Activated CD4-positive, alpha-beta T cell treated with anti-CD3 and anti-CD28 coated beads, Interleukin-2, amount 10 ng/mL, durations not matched to agents 24 days and 14 days (primary cell): ENCODE data around the gene COL18A1. TPM values are rescaled to one million over a fixed set of nuclear protein-coding genes. Genes with fewer than 3 reads are reported as not detected.
A peak's percentile ranks its signal among the peaks of the same experiment; 100 is the strongest.

Source experiments
- DNase-seq: peaks from one replicate; pipeline ENCODE4 v3.0.0; 2022
- H3K27ac Mint-ChIP-seq: one replicate; pipeline ENCODE4 v1.8.0; 2022; ENCODE audit warnings: mild to moderate bottlenecking, mixed read lengths
- H3K27me3 Mint-ChIP-seq: one replicate; pipeline ENCODE4 v1.8.0; 2022; ENCODE audit warnings: mixed read lengths
- H3K36me3 Mint-ChIP-seq: one replicate; pipeline ENCODE4 v1.8.0; 2022; ENCODE audit warnings: low read depth, mild to moderate bottlenecking, mixed read lengths
- H3K4me1 Mint-ChIP-seq: one replicate; pipeline ENCODE4 v1.8.0; 2021; ENCODE audit warnings: mixed read lengths
- H3K4me3 Mint-ChIP-seq: one replicate; pipeline ENCODE4 v1.8.0; 2022; ENCODE audit warnings: mild to moderate bottlenecking, moderate library complexity, mixed read lengths
- H3K9me3 Mint-ChIP-seq: one replicate; pipeline ENCODE4 v1.8.0; 2021; ENCODE audit warnings: mixed read lengths
- intact Hi-C: fragments of 100-400 bp; cut with micrococcal nuclease; formaldehyde crosslinking; loops from one replicate; pipeline ENCODE4 v1.15.1; 2023
- total RNA-seq: library from RNA; stranded (reverse); gene quantifications from 2 replicates; pipeline ENCODE4 v1.2.3, GENCODE V29; 2022

Gene COL18A1
- total RNA-seq, 1 donor from 2014 or later, result 3.2 TPM

DNA sequence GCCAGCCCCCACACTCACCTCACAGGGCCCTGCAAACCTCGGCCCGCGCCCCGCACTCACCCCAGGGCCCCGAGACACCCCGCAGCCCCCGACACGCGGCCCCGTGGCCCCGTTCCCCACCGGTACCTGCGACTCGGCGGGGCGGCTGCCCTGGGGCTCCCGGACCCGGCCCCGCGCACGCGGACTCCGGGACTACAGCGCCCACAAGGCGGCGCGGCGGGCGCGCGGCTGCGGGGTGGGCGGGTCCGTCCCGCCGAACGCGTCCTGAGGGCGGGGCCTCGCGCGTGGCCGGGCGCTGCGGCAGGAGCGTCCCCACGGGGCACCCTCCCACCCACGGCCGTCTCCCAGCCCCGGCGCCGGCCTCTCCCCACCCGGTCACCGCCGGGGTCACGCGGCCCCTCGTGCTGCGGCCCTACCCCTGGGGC, 137.3 kb downstream of the COL18A1 start, which contains the start of gene SLC19A1:
TSS of gene SLC19A1 (minus strand) at position 199 of the 425 bp plus-strand sequence. CDS start 4,481 bp downstream, outside the sequence.
- Mint-ChIP-seq H3K9me3 (no peaks in the 10 kb centered on the region), H3K4me3 (peak within 1 kb of the TSS; percentile 84), H3K4me1 (peaks cover 11% of the 10 kb centered on the region), H3K27ac (peak within 1 kb of the TSS; percentile 84), H3K36me3 (peaks cover 16% of the 10 kb centered on the region), H3K27me3 (no peaks in the 10 kb centered on the region)
- DNase-seq, result peak; percentile 95
- intact Hi-C loops, result no loop called here

DNA sequence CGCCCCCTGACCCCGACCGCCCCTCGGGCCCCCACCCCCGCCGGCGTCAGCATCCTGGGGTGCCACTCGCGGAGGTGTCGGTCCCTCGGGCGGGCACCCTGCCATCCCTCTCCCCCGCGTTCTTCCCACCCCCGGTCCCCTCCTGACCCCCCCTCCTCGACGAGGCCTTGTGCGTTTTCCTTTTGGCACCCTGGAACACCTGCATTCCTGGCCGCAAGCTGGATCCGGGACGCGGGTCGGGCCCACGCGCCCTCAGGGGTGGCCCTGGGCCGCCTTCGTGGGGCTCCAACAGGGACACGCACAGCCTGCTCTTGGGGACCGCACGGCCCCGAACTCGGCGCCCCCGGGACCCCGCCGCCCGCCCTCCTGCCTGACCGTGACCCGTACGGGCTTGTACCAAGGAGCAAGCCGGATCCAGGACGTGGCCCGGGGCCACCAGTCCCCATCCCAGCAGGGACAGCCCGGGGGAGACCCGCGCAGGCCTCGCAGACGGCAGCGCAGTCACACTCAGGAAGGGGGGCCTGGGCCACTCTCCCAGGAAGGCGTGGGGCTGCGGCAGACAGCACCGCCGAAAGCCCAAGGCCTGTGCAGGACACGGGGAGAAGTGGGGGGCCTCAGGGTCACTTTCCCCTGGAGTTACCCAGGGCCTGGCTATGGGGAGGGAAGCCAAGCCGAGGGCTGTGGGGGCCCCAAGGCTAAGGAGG, 137.9 kb downstream of the COL18A1 start:
- intact Hi-C loops, result no loop called here
- Mint-ChIP-seq H3K4me1 (peaks cover 13% of the 10 kb centered on the region), H3K9me3 (no peaks in the 10 kb centered on the region), H3K4me3 (peak overlapping the region; percentile 61), H3K27me3 (no peaks in the 10 kb centered on the region), H3K27ac (peak overlapping the region; percentile 58), H3K36me3 (peaks cover 16% of the 10 kb centered on the region)
- DNase-seq, result no peak

- H3K4me3 Mint-ChIP-seq, result peak overlapping the region; percentile 61
- no peaks in the 10 kb centered on the region for H3K27me3 Mint-ChIP-seq
- intact Hi-C loops, result no loop called here
- H3K4me1 Mint-ChIP-seq, result peaks cover 15% of the 10 kb centered on the region
- no peak for DNase-seq
- no peaks in the 10 kb centered on the region for H3K9me3 Mint-ChIP-seq
- H3K27ac Mint-ChIP-seq, result peak overlapping the region; percentile 63
- H3K36me3 Mint-ChIP-seq, result peaks cover 14% of the 10 kb centered on the region
Observed at GRCh38 chr21:45543371-45543709, 138.4 kb downstream of the COL18A1 start.

- DNase-seq, result no peak
- peak overlapping the region; percentile 19 for H3K4me3 Mint-ChIP-seq
- H3K9me3 Mint-ChIP-seq, result no peaks in the 10 kb centered on the region
- H3K27ac Mint-ChIP-seq, result peak overlapping the region; percentile 63
- H3K4me1 Mint-ChIP-seq, result peaks cover 16% of the 10 kb centered on the region
- peaks cover 14% of the 10 kb centered on the region for H3K36me3 Mint-ChIP-seq
- no peaks in the 10 kb centered on the region for H3K27me3 Mint-ChIP-seq
- intact Hi-C loops, result no loop called here
Observed at GRCh38 chr21:45543710-45544448, 138.9 kb downstream of the COL18A1 start.

- no peak overlapping the region for H3K27ac Mint-ChIP-seq
- DNase-seq, result no peak
- H3K27me3 Mint-ChIP-seq, result no peaks in the 10 kb centered on the region
- intact Hi-C loops, result no loop called here
- H3K9me3 Mint-ChIP-seq, result no peaks in the 10 kb centered on the region
- H3K4me3 Mint-ChIP-seq, result no peak overlapping the region
- peaks cover 21% of the 10 kb centered on the region for H3K4me1 Mint-ChIP-seq
- H3K36me3 Mint-ChIP-seq, result peaks cover 13% of the 10 kb centered on the region
Observed at GRCh38 chr21:45544449-45545235, 139.7 kb downstream of the COL18A1 start.

GRCh38 chr21:45545236-45545570, 140.2 kb downstream of the COL18A1 start:
- no peak overlapping the region for H3K27ac Mint-ChIP-seq
- intact Hi-C loops, result no loop called here

DNA sequence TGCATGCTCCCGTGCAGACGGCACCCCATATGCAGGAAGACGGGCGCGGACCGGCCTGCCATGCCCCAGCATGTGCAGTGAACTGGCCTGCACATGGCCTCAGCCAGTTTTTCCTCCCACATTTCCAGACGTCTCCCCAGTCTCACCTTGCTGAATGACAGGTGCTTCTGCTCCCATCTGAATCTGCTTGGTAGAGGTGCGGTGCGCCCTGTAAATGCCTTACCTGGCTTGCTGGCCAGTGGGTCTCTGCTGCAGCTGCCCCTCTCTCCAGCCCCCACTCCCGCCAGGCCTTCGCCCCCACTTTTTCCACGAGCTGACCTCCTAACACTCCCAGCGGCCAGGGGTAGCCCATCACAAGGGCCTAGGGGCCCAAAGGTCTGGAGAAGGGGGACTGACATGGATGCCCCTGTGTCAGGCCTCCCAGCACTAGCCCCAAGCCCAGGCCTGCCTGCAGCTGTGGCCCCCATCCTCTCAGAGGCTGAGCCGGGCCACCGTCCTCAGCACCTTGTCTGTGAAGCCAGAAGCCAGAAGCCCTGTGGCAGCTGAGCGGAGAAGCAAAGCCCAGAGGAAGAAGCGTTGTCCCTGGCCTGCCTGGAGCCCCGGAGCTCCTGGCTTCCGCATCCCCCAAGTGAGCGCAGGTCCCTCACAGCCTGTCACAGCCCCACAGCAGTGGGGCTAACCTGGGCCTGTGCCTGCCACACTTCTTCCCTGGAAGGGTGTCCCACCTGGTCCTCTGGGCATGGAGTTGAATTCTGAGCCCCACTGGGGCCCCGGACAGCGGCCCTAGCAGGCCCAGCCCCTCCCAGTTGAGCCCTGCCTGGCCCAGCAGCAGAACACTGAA, 140.9 kb downstream of the COL18A1 start:
- DNase-seq, result no peak

More at GRCh38 chr21:45545236-45545570, 140.2 kb downstream of the COL18A1 start:
- peaks cover 20% of the 10 kb centered on the region for H3K4me1 Mint-ChIP-seq
- no peak for DNase-seq
- no peak overlapping the region for H3K4me3 Mint-ChIP-seq
- H3K9me3 Mint-ChIP-seq, result no peaks in the 10 kb centered on the region
- no peaks in the 10 kb centered on the region for H3K27me3 Mint-ChIP-seq
- H3K36me3 Mint-ChIP-seq, result peaks cover 8% of the 10 kb centered on the region

DNA sequence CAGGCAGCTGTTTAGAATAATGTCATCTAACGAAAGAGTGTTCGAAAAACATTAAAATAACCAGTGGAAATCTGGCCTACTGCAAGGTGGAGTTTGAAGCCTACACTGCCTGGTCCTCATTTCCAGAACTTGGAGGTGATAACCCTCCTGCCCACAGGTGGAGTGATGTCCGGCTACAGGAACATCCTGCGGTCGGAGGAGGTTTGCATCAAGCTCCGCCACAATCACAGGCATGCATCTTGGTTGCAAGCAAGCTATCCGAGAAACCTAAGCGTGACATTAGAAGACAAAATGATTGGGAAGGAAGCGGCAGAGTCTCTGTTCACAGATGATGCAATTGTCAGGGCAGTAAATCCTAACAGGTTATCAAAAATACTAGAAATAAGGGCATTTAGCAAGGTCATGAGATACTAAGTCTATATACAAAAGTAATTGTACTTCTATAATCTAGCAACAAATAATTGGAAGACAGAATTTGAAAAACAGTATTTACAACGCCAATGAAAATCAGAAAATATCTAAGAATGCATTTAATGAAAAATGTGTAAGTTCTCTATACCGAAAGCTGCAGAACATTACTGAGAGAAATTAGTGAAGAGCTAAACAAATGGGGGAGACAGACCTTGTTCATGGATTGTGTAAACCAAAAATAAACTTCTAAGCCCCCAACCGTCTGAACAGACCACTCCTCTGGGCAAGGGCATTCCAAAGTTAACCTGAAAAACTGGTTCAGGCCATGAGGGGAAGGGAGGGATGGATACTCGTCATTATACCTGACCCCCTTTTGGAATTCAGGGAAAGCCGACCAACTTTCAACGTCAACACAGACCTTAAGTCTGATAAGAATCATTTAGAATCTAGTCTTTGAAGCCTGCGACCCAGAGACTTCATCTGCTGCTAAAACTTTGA, 141.9 kb downstream of the COL18A1 start:
- H3K27me3 Mint-ChIP-seq, result no peaks in the 10 kb centered on the region
- no peaks in the 10 kb centered on the region for H3K36me3 Mint-ChIP-seq

More for the DNA sequence above, 140.9 kb downstream of the COL18A1 start:
- peaks cover 2% of the 10 kb centered on the region for H3K36me3 Mint-ChIP-seq
- intact Hi-C loops, result no loop called here
- no peaks in the 10 kb centered on the region for H3K27me3 Mint-ChIP-seq
- H3K27ac Mint-ChIP-seq, result peak overlapping the region; percentile 14
- peaks cover 21% of the 10 kb centered on the region for H3K4me1 Mint-ChIP-seq
- H3K9me3 Mint-ChIP-seq, result no peaks in the 10 kb centered on the region
- no peak overlapping the region for H3K4me3 Mint-ChIP-seq

DNA sequence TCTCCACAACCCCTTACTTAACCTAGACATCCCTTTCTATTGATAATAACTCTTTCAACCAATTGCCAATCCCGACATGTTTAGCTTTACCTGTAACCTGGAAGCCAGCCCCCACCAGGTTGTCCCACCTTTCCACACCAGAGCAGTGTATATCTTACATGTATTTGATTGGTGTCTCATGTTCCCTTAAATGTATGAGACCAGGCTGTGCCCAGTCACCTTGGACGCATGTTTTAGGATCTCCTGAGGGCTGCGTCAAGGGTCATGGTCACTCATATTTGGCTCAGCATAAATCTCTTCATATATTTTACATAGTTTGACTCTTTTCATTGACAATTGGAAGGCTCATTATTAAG, 142.6 kb downstream of the COL18A1 start:
- DNase-seq, result no peak
- Mint-ChIP-seq H3K4me1 (peaks cover 29% of the 10 kb centered on the region), H3K9me3 (no peaks in the 10 kb centered on the region), H3K27ac (no peak overlapping the region), H3K36me3 (no peaks in the 10 kb centered on the region), H3K27me3 (no peaks in the 10 kb centered on the region), H3K4me3 (no peak overlapping the region)
- intact Hi-C loops, result no loop called here

More for the DNA sequence above, 141.9 kb downstream of the COL18A1 start:
- intact Hi-C loops, result no loop called here
- Mint-ChIP-seq H3K4me1 (peaks cover 27% of the 10 kb centered on the region), H3K27ac (no peak overlapping the region), H3K4me3 (no peak overlapping the region), H3K9me3 (no peaks in the 10 kb centered on the region)
- no peak for DNase-seq

DNA sequence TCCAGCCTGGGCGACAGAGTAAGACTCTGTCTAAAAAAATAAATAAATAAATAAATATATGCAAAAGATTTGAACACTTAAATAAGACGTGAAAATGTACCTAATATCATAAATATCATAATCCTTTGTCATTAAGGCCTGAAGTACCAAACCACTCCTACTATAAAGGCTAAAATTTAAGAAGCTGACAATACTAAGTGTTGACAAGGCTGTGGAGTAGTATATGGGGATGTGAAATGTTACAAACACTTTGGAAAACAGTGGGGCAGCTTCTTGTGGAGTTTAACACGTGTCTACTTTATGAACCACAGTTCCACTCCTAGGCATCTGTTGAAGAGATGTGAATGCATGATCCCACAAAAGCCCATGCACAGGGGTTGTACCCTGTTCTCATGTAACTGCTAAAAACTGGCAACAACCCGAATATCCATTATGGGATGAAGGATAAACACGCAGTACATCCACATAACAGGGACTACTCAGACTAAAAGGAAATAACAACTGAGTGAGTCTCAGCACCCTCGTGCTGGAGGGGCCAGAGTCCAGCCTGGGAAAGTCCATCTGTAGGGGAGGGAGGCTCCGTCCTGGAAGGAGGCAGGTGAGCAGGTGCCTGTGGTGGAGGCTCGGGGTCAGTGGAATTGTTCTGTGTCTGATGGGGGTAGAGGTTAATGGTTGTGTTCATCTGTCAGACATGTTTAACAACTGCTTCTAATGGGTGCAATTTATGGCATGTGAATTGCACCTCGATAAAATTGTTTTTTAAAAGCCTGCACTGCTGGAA, 143.9 kb downstream of the COL18A1 start:
- H3K36me3 Mint-ChIP-seq, result no peaks in the 10 kb centered on the region
- peaks cover 31% of the 10 kb centered on the region for H3K4me1 Mint-ChIP-seq
- intact Hi-C loops, result no loop called here
- H3K27ac Mint-ChIP-seq, result peak overlapping the region; percentile 92
- H3K4me3 Mint-ChIP-seq, result peak overlapping the region; percentile 77
- H3K9me3 Mint-ChIP-seq, result no peaks in the 10 kb centered on the region
- no peaks in the 10 kb centered on the region for H3K27me3 Mint-ChIP-seq
- DNase-seq, result no peak

DNA sequence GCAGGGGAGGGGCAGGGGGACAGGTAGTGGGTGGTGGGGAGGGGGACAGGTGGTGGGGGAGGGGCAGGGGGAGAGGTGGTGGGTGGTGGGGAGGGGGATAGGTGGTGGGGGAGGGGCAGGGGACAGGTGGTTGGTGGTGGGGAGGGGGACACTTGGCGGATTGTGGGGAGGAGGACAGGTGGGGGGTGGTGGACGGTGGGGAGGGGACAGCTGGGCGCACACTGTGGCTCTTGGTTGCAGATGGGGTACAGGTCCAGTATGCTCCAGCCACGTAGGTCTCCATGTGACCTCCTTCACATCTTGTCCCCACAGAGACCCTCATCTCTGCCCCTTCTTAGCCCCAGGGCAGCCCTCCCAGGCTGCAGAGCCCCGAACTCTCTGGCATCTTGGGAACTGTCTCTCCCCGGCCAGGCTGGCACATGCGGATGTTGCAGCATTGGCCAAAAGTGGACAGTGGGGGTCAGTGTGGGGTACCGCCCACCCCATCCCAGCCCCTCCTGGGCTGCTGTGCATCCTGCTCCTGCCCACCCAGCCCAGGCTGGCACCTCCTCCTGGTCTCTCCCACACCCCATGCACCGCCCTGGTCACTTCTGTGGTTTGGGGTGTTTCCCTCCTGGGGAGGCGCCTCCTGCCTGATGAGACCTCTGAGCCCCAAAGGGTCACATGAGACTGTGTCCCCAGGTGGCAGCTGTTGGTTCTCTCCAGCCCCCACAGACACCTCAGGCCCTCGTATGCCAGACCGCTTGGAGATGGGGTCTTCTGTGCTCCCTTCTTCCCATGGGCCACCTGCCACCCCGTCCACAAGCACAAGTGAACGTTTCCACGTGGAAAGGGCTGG, 144.9 kb downstream of the COL18A1 start:
- no peaks in the 10 kb centered on the region for H3K36me3 Mint-ChIP-seq
- H3K27me3 Mint-ChIP-seq, result no peaks in the 10 kb centered on the region
- peak overlapping the region; percentile 95 for H3K27ac Mint-ChIP-seq
- no peaks in the 10 kb centered on the region for H3K9me3 Mint-ChIP-seq
- H3K4me3 Mint-ChIP-seq, result peak overlapping the region; percentile 77
- peak; percentile 68 for DNase-seq
- peaks cover 35% of the 10 kb centered on the region for H3K4me1 Mint-ChIP-seq
- intact Hi-C loops, result loop anchor here (2.0 to 5.0 kb wide), 2 partner anchors 73 to 93 kb away; partner anchors contain the start of gene PCBP3
